Mononuclear cell (primary cell): ENCODE data around the gene CELA1. TPM values are rescaled to one million over a fixed set of nuclear protein-coding genes. Genes with fewer than 3 reads are reported as not detected.

Experiments
- H3K27me3 ChIP-seq: 2 replicates; pipeline ENCODE4 v1.6.0; 2011; ENCODE audit warnings: low read length, control low read depth; ENCODE audit not compliant: insufficient read depth
- H3K4me1 ChIP-seq: 2 replicates; pipeline ENCODE4 v1.5.1; 2011; ENCODE audit warnings: mild to moderate bottlenecking, low read length, control low read depth; ENCODE audit not compliant: insufficient read depth
- H3K4me3 ChIP-seq: 2 replicates; pipeline ENCODE4 v1.5.1; 2011; ENCODE audit warnings: mild to moderate bottlenecking, low read length, moderate library complexity
- H3K9me3 ChIP-seq: 2 replicates; pipeline ENCODE4 v1.5.1; 2011; ENCODE audit warnings: low read depth, mild to moderate bottlenecking, control low read depth, low read length
- total RNA-seq: library from RNA; depleted of rRNA; stranded (reverse); fragments of >200 nt; gene quantifications from one replicate; pipeline ENCODE4 v1.2.3, GENCODE V29; 2012

CELA1 gene
- total RNA-seq, 1 donor: not detected

GRCh38 chr12:51364001-51364400 is 17.5 kb upstream of the CELA1 start:
- no peaks in the 10 kb centered on the region for H3K27me3 ChIP-seq
- H3K4me1 ChIP-seq: peaks cover 21% of the 10 kb centered on the region
- no peak overlapping the region for H3K4me3 ChIP-seq

GRCh38 chr12:51362747-51363342 is 16.4 kb upstream of the CELA1 start:
- H3K4me1 ChIP-seq: peaks cover 14% of the 10 kb centered on the region

More at GRCh38 chr12:51364001-51364400, 17.5 kb upstream of the CELA1 start:
- no peaks in the 10 kb centered on the region for H3K9me3 ChIP-seq

GRCh38 chr12:51362307-51362706 is 15.8 kb upstream of the CELA1 start:
- no peaks in the 10 kb centered on the region for H3K9me3 ChIP-seq
- no peaks in the 10 kb centered on the region for H3K27me3 ChIP-seq
- no peak overlapping the region for H3K4me3 ChIP-seq
- H3K4me1 ChIP-seq: peaks cover 14% of the 10 kb centered on the region

More at GRCh38 chr12:51362747-51363342, 16.4 kb upstream of the CELA1 start:
- H3K27me3 ChIP-seq: no peaks in the 10 kb centered on the region
- H3K9me3 ChIP-seq: no peaks in the 10 kb centered on the region
- H3K4me3 ChIP-seq: no peak overlapping the region

- Histone ChIP-seq H3K9me3 (no peaks in the 10 kb centered on the region), H3K4me1 (peaks cover 19% of the 10 kb centered on the region), H3K27me3 (no peaks in the 10 kb centered on the region), H3K4me3 (no peak overlapping the region)
Observed at GRCh38 chr12:51361161-51362016, 14.9 kb upstream of the CELA1 start.

GRCh38 chr12:51360315-51360714 is 13.8 kb upstream of the CELA1 start:
- Histone ChIP-seq H3K4me1 (peaks cover 14% of the 10 kb centered on the region), H3K9me3 (no peaks in the 10 kb centered on the region), H3K27me3 (no peaks in the 10 kb centered on the region), H3K4me3 (no peak overlapping the region)

GRCh38 chr12:51359851-51360250 is 13.4 kb upstream of the CELA1 start:
- Histone ChIP-seq H3K4me3 (no peak overlapping the region), H3K4me1 (peaks cover 14% of the 10 kb centered on the region), H3K9me3 (no peaks in the 10 kb centered on the region), H3K27me3 (no peaks in the 10 kb centered on the region)

GRCh38 chr12:51358496-51358895 is 12.0 kb upstream of the CELA1 start:
- no peaks in the 10 kb centered on the region for H3K9me3 ChIP-seq
- no peak overlapping the region for H3K4me3 ChIP-seq
- H3K4me1 ChIP-seq: peaks cover 14% of the 10 kb centered on the region
- H3K27me3 ChIP-seq: no peaks in the 10 kb centered on the region

GRCh38 chr12:51357374-51358047 is 11.0 kb upstream of the CELA1 start:
- H3K4me1 ChIP-seq: peaks cover 14% of the 10 kb centered on the region
- no peaks in the 10 kb centered on the region for H3K27me3 ChIP-seq
- H3K4me3 ChIP-seq: no peak overlapping the region
- no peaks in the 10 kb centered on the region for H3K9me3 ChIP-seq

- no peaks in the 10 kb centered on the region for H3K27me3 ChIP-seq
- peaks cover 6% of the 10 kb centered on the region for H3K4me1 ChIP-seq
- no peaks in the 10 kb centered on the region for H3K9me3 ChIP-seq
- H3K4me3 ChIP-seq: no peak overlapping the region
Observed at GRCh38 chr12:51351913-51352532, 5.5 kb upstream of the CELA1 start.

- Histone ChIP-seq H3K4me3 (no peak overlapping the region), H3K27me3 (no peaks in the 10 kb centered on the region), H3K9me3 (no peaks in the 10 kb centered on the region), H3K4me1 (no peaks in the 10 kb centered on the region)
Observed at GRCh38 chr12:51349026-51349425, 2.5 kb upstream of the CELA1 start.

- Histone ChIP-seq H3K9me3 (no peaks in the 10 kb centered on the region), H3K4me1 (no peaks in the 10 kb centered on the region), H3K4me3 (no peak overlapping the region), H3K27me3 (no peaks in the 10 kb centered on the region)
Observed at GRCh38 chr12:51348116-51348515, 1.6 kb upstream of the CELA1 start.

- Histone ChIP-seq H3K4me3 (no peak overlapping the region), H3K27me3 (no peaks in the 10 kb centered on the region), H3K9me3 (no peaks in the 10 kb centered on the region), H3K4me1 (peaks cover 14% of the 10 kb centered on the region)
Observed at GRCh38 chr12:51345681-51346080, 798 bp downstream of the CELA1 start.

GRCh38 chr12:51343201-51343600 is 3.3 kb downstream of the CELA1 start:
- Histone ChIP-seq H3K4me3 (no peak overlapping the region), H3K9me3 (no peaks in the 10 kb centered on the region), H3K27me3 (no peaks in the 10 kb centered on the region), H3K4me1 (peaks cover 15% of the 10 kb centered on the region)

- Histone ChIP-seq H3K4me3 (no peak overlapping the region), H3K9me3 (no peaks in the 10 kb centered on the region), H3K4me1 (peaks cover 15% of the 10 kb centered on the region), H3K27me3 (no peaks in the 10 kb centered on the region)
Observed at GRCh38 chr12:51342416-51342815, 4.1 kb downstream of the CELA1 start.
